ENCODE data around the gene TNRC18. TPM values are rescaled to one million over a fixed set of nuclear protein-coding genes. Genes with fewer than 3 reads are reported as not detected.
"Not testable (repeated sequence)": the region's sequence is repeated elsewhere in the genome, so short reads cannot be mapped to it uniquely, and the experiment has no call there.

The TNRC18 gene
- total RNA-seq, 4 donors from 2014 or later: 81.1 to 160 (median 104) TPM

DNA sequence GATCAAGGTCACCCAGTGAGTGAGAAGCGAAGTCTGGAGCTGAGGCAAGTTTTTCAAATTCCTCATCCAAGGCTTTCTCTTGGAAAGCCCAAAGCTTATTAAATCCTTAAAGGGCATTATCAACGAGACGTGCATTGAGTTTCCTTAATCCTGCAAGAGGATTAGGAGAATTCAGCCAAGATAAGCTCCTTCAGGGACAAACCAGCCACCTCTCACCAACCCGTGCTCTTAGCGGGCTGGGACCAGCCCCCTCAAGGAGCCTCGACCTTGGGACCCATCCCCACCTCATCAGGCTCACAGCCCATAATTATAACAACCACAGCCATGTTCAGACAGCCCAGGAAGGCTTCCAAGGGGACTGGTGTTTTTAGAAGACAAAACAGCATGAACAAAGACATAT lies 152.8 kb downstream of the TNRC18 start:
- 62% methylated on average over 6 of the region's 6 CpGs for WGBS
- no peak for DNase-seq (ENCODE audit: low spot score in 2 of 2)
- H3K9me3 ChIP-seq: no peaks in the 10 kb centered on the region
- no peaks in the 10 kb centered on the region for H3K36me3 ChIP-seq
- H3K27ac ChIP-seq: no peak overlapping the region
- no peak for TF ChIP-seq POLR2AphosphoS5 (IDR thresholded peaks at IDR 0.05)
- TF ChIP-seq, protein P1, sequence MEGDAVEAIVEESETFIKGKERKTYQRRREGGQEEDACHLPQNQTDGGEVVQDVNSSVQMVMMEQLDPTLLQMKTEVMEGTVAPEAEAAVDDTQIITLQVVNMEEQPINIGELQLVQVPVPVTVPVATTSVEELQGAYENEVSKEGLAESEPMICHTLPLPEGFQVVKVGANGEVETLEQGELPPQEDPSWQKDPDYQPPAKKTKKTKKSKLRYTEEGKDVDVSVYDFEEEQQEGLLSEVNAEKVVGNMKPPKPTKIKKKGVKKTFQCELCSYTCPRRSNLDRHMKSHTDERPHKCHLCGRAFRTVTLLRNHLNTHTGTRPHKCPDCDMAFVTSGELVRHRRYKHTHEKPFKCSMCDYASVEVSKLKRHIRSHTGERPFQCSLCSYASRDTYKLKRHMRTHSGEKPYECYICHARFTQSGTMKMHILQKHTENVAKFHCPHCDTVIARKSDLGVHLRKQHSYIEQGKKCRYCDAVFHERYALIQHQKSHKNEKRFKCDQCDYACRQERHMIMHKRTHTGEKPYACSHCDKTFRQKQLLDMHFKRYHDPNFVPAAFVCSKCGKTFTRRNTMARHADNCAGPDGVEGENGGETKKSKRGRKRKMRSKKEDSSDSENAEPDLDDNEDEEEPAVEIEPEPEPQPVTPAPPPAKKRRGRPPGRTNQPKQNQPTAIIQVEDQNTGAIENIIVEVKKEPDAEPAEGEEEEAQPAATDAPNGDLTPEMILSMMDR (IDR thresholded peaks at IDR 0.05): no peak
- no peak for TF ChIP-seq EP300 (IDR thresholded peaks at IDR 0.05)
- TF ChIP-seq POLR2A (IDR thresholded peaks at IDR 0.05): no peak
- no peaks in the 10 kb centered on the region for H3K4me1 ChIP-seq
- no peaks in the 10 kb centered on the region for H3K27me3 ChIP-seq
- H3K4me3 ChIP-seq: no peak overlapping the region

DNA sequence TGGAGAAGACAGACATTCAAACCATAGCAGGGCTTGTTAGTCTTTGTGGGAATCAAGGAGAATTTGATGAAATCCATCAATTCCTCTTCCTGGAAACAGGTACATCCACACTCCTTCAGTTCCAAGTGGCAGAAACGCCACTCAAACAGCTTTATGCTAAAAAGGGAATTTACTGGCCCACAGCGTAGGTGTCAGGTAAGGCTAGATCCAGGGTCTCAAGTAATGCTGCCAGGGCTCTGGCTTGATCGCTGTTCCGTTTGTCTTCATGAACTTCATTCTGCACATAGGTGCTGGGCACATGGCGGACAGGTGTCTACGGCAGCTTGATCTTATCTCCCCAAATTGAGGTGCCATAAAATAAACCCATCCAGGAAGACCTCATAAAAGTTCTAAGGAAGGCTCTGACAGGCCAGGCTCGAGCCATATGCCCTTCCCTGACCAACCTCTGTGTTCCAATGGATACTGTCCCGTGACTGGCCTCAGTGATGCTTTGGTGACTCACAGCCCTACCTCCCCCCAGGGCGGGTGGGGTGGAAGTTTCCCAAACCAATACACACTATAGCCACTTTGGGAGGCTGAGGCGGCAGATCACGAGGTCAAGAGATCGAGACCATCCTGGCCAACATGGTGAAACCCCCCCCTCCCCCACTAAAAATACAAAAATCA lies 153.5 kb downstream of the TNRC18 start:
- H3K27ac ChIP-seq; H3K4me3 ChIP-seq; H3K27me3 ChIP-seq; H3K36me3 ChIP-seq; H3K4me1 ChIP-seq; H3K9me3 ChIP-seq; DNase-seq (ENCODE audit: low spot score in 2 of 2): not testable (repeated sequence)
- 76% methylated on average over 12 of the region's 12 CpGs for WGBS

DNA sequence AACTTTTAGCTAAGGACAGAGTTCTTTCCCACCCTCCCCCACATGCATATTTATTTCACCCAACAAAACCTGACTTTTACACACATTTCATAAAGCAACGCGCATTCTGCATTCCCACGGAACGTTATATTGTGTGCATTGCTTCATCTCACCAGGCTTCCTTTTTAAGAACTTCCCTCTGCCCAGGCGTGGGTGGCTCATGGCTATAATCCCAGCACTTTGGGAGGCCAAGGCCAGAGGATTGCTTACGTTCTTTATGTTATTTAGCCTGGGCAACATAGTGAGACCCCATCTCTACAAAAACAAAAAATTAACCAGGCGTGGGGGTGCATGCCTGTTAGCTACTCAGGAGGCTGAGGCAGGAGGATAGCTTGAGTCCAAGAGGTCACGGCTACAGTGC lies 155.8 kb downstream of the TNRC18 start:
- not testable (repeated sequence) for DNase-seq (ENCODE audit: low spot score in 2 of 2); H3K4me1 ChIP-seq; H3K36me3 ChIP-seq; H3K4me3 ChIP-seq; H3K9me3 ChIP-seq; H3K27me3 ChIP-seq; H3K27ac ChIP-seq
- 87% methylated on average over 8 of the region's 8 CpGs for WGBS

DNA sequence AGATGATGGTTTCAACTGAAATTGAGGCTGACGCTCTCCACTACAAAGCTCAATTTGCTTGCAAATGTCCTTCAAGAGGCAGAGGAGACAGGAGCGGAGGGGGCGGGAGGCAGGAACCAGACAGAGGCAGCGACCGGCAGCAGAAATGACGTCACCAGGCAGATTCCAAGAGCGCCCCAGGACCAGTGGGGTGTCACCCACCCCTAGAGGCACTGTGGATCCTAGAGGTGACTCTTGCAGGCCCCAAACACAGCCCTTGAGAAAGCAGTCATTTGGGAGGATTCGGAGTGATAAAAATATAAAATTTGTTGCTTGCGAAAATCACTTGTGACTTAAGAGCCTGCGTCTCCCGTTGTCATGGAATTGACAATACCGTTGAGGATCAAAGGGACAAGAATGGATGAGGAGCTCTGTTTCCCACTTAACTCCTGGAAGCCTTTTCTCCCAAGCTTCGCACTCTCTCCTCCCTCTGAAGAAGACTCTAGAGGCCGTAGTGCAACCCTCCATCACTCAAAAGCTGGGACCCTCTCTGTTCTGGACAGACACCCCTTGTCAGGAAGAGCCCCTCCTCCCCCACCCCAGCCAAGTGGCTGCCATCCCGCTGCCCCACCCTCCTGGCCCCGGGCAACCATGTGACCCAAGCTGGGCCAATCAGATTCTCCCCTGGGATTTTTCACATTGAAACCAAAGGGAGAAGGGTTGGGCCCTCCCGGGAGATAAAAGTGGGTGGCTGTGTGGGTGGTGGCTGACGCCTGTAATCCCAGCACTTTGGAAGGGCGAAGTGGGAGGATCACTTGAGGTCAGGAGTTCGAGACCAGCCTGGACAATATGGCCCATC lies 157.2 kb downstream of the TNRC18 start:
- TF ChIP-seq, protein P1 (IDR thresholded peaks at IDR 0.05): no peak
- no peak for TF ChIP-seq EP300 (IDR thresholded peaks at IDR 0.05)
- TF ChIP-seq POLR2A (IDR thresholded peaks at IDR 0.05): no peak
- TF ChIP-seq POLR2AphosphoS5 (IDR thresholded peaks at IDR 0.05): no peak
- Histone ChIP-seq H3K36me3 (no peaks in the 10 kb centered on the region), H3K27me3 (no peaks in the 10 kb centered on the region), H3K4me1 (no peaks in the 10 kb centered on the region), H3K9me3 (no peaks in the 10 kb centered on the region), H3K27ac (no peak overlapping the region), H3K4me3 (no peak overlapping the region)
- DNase-seq (ENCODE audit: low spot score in 2 of 2): no peak
- 66% methylated on average over 20 of the region's 20 CpGs for WGBS

DNA sequence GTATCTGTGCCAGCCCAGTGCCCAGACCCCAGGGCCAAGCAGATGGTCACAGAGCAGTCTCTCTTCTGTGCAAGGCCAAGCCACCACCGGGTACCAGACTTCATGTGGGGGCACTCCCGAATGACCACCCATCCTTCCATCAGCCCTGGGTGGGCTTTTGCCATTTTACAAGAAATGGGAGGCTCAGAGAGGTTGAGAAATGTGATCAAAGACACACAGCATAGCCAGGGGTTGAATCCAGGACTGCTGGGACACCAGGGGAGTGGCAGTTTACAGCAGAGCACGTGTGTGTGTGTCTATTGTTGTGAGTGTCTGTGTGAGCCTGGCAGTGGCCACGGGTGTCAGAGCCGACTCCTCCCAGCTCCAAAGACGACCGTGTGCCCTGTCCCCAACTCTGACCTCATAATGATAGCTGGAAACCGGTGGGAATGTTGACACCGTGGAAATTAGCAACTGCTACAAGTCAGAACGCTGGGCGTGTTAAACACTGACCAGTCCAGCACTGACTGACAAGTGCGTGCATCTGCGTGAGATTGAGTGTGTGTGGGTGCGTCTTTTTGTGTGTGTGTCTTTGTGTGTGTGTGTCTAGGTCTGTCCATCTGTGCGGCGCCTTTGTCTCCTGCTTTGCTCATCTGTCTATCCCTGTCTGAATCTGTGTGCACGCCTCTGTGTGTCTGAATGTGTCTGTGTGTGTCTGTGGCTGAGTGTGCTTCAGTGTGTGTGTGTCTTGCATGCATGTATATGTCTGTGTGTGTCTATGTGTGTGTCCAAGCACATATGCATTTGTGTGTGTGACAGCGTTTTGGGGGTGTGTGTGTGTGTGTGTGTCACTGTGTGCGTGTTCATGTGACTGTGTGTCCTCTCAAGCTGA lies 158.1 kb downstream of the TNRC18 start:
- Histone ChIP-seq H3K9me3 (no peaks in the 10 kb centered on the region), H3K27ac (no peak overlapping the region), H3K36me3 (no peaks in the 10 kb centered on the region), H3K4me3 (no peak overlapping the region), H3K4me1 (no peaks in the 10 kb centered on the region), H3K27me3 (no peaks in the 10 kb centered on the region)
- WGBS: 69% methylated on average over 16 of the region's 19 CpGs
- TF ChIP-seq POLR2A (IDR thresholded peaks at IDR 0.05): no peak
- TF ChIP-seq, protein P1 (IDR thresholded peaks at IDR 0.05): no peak
- no peak for TF ChIP-seq POLR2AphosphoS5 (IDR thresholded peaks at IDR 0.05)
- TF ChIP-seq EP300 (IDR thresholded peaks at IDR 0.05): no peak
- DNase-seq (ENCODE audit: low spot score in 2 of 2): no peak

DNA sequence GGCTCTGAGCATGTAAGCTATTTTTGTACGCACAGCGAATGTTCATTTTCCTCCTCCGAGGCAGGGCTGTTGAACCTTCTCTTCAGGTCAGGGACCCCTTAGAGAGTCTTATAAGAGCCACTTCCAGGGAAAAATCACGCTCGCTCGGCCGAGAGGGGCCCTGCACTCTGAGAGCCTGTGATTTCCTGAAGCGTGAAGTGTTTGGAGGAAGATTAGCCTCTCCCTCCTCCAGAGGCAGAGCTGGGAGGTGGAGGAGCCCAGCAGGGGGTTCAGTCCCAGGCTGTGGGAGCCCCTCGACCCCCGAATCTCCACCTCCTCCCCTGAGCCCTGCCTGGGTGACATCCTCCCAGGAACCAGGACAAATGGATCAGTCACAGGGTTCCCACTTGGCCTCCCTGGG lies 160.6 kb downstream of the TNRC18 start:
- not testable (repeated sequence) for H3K27me3 ChIP-seq

DNA sequence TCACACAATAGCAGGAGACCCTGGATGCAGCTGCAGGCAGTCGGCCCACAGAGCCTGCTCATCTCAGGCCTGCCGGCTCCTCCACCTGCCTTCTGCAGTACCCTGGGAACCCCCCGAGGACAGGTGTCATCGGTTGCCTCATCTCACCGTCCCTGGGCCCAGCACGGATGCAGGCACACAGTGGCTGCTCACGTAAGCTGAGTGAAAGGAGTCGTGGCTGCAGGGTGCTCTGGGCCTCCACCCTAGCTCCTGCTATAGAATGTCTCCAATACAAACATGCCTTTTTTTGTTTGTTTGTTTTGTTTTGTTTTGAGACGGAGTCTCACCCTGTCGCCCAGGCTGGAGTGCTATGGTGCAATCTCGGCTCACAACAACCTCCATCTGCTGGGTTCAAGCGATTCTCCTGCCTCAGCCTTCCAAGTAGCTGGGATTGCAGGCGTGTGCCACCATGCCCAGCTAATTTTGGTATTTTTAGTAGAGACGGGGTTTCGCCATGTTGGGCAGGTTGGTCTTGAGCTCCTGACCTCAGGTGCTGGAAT lies 163.0 kb downstream of the TNRC18 start:
- DNase-seq (ENCODE audit: low spot score in 2 of 2): not testable (repeated sequence)

More for the DNA sequence above, 160.6 kb downstream of the TNRC18 start:
- H3K36me3 ChIP-seq; H3K4me1 ChIP-seq; DNase-seq (ENCODE audit: low spot score in 2 of 2); H3K27ac ChIP-seq; H3K9me3 ChIP-seq; H3K4me3 ChIP-seq: not testable (repeated sequence)
- 80% methylated on average over 10 of the region's 10 CpGs for WGBS

More for the DNA sequence above, 163.0 kb downstream of the TNRC18 start:
- not testable (repeated sequence) for H3K4me1 ChIP-seq, H3K36me3 ChIP-seq, H3K27ac ChIP-seq, H3K27me3 ChIP-seq, H3K9me3 ChIP-seq, H3K4me3 ChIP-seq
- 78% methylated on average over 13 of the region's 15 CpGs for WGBS

Measured in suprapubic skin (tissue), 4 donors.